SK-N-MC (cell line): Measurements from ENCODE around the gene PAQR6.

Source experiments
- EZH2 ChIP-seq: fragments of 200-600 bp; sonication (generic); IDR thresholded peaks from one replicate; pipeline ENCODE4 v1.6.1; 2017; ENCODE audit warnings: antibody characterized with exemption
- FOXP2 ChIP-seq: optimal IDR thresholded peaks from 2 replicates; pipeline ENCODE3; 2011; ENCODE audit warnings: mild to moderate bottlenecking, moderate library complexity; ENCODE audit not compliant: insufficient read depth; ENCODE audit errors: extremely low read length, control extremely low read depth
- POLR2AphosphoS5 ChIP-seq: IDR thresholded peaks from 2 replicates; pipeline ENCODE4 v1.6.1; 2012; ENCODE audit warnings: mild to moderate bottlenecking, low read depth, low read length, borderline replicate concordance

DNA sequence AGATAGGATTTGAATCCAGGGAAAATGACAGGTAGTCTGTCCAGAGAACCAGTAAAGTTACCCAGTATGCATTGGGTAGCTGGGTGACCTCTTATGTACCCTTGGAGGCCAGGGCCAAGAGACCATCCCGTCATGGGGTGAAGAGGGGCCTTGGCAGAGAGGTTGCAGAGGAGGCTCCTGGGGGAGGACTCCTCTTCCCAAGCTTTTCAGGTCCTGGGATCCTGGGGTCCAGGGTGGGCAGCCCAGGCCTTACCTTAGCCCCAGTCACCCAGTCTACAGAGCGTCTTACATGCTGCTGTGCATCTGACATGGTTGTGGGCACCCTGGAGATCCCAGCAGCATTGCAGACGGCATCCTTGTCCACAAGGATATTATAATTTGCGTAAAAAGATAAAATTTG lies 21.1 kb downstream of the PAQR6 start:
- TF ChIP-seq EZH2 (no peak), POLR2AphosphoS5 (no peak), FOXP2 (no peak)
